Measurements from ENCODE around the gene MACC1. TPM values are rescaled to one million over a fixed set of nuclear protein-coding genes. Genes with fewer than 3 reads are reported as not detected.

The MACC1 gene
- total and polyA plus RNA-seq, 10 of the 15 experiments (the other 5 are each of a cell fraction or from before 2014, with no cell fraction given), result 6.0 to 61.1 (median 12.7) TPM

GRCh38 chr7:20114468-20114867 is 102.7 kb downstream of the MACC1 start (continued):
- TF ChIP-seq HSF1 (IDR thresholded peaks at IDR 0.05; ENCODE audit: low read depth, low read length) (no peak), RAD21 (IDR thresholded peaks at IDR 0.05; ENCODE audit: insufficient read depth, low read depth, low read length) (0 out of 2 replicates have a peak, but pooled peaks have one; percentile 11), ZBTB33 (IDR thresholded peaks at IDR 0.05) (no peak), MTA2 (IDR thresholded peaks at IDR 0.05; ENCODE audit: low read depth) (no peak), EED (IDR thresholded peaks at IDR 0.05; ENCODE audit: low read depth) (no peak), IKZF1 (conservative IDR thresholded peaks at IDR 0.05) (0 out of 2 replicates have a peak, but pooled peaks have one; percentile 9), IKZF2 (IDR thresholded peaks at IDR 0.05) (peak in 1 of 2 experiments; percentile 30; a peak in 2 of 4 replicates), SIN3A (IDR thresholded peaks at IDR 0.05; ENCODE audit: low read depth, low read length) (no peak), SPI1 (IDR thresholded peaks at IDR 0.05; ENCODE audit: borderline replicate concordance, insufficient read depth, low read depth, low read length) (peak; percentile 96), BCL11A (IDR thresholded peaks at IDR 0.05; ENCODE audit: low read depth, low read length) (0 out of 2 replicates have a peak, but pooled peaks have one; percentile 38), ATF7 (IDR thresholded peaks at IDR 0.05; ENCODE audit: low read depth) (peak; percentile 97), CUX1 (IDR thresholded peaks at IDR 0.05; ENCODE audit: insufficient replicate concordance, low read depth, low read length) (no peak), ATF2 (IDR thresholded peaks at IDR 0.05; ENCODE audit: low read length) (peak; percentile 93), SKIL (IDR thresholded peaks at IDR 0.05; ENCODE audit: low read depth, poor library complexity, severe bottlenecking) (no peak)

Data from GM12878 (cell line).